ENCODE data around the gene ADH7. TPM values are rescaled to one million over a fixed set of nuclear protein-coding genes. Genes with fewer than 3 reads are reported as not detected.

ADH7 gene
- total RNA-seq, 2 experiments from 2014 or later = not detected

DNA sequence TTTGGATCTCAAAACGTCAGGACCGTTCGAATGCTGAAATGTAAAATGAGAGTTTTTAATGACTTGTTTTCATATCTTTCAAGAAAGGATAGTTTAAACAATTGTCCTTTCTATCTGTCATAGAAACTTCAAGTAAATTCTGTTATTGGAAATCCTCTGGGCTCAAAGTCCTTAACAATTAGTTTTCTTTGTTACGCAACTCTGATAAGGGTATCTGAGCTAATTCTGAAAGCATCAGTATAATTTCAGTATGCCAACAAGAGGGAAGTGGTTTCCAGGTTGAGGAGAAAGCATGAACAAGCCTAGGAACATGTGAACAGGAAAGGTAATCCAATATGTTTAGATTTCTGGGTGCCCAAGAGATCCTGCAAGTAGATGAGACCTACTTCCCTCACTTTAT is 22.0 kb downstream of the ADH7 start:
- intact Hi-C loops (cut with micrococcal nuclease) = no loop called here
- H3K4me3 Mint-ChIP-seq = no peak overlapping the region
- no peak for DNase-seq
- H3K36me3 Mint-ChIP-seq = no peaks in the 10 kb centered on the region
- H3K27me3 Mint-ChIP-seq = no peaks in the 10 kb centered on the region
- CTCF ChIA-PET = no interaction called here
- H3K9me3 Mint-ChIP-seq = no peaks in the 10 kb centered on the region
- POLR2A ChIA-PET = no interaction called here
- H3K27ac Mint-ChIP-seq = no peak overlapping the region
- H3K4me1 Mint-ChIP-seq (ENCODE audit: low read depth) = no peaks in the 10 kb centered on the region

DNA sequence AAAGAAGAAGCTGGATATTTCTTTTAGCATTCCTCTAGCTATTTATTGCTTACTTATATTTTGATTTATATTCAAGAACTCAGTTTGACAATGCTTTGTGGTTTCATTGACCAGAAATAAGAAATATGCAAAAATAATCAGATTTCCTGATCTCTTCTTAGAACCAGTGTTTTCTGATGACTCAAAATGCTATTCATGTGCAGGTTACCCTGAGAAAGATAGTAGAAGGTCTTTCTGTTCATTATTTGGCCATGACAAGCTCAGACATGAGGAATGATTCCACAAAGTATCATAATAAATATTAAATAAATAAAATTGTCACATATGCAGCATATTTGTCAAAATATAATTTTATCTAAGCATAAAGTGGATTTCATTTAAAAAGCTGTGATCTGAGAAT is 24.1 kb downstream of the ADH7 start:
- H3K4me3 Mint-ChIP-seq = no peak overlapping the region
- H3K4me1 Mint-ChIP-seq (ENCODE audit: low read depth) = no peaks in the 10 kb centered on the region
- H3K9me3 Mint-ChIP-seq = no peaks in the 10 kb centered on the region
- POLR2A ChIA-PET = interaction anchor here (0.8 kb wide), 1 partner anchor 52 kb away, joined by 3 read pairs; no protein-coding TSS in a partner anchor
- H3K27ac Mint-ChIP-seq = no peak overlapping the region
- CTCF ChIA-PET = interaction anchor here (0.6 to 1.8 kb wide), 4 partner anchors 51 to 397 kb away, joined by 3 to 7 read pairs (median 4); no protein-coding TSS in a partner anchor
- H3K36me3 Mint-ChIP-seq = no peaks in the 10 kb centered on the region
- H3K27me3 Mint-ChIP-seq = no peaks in the 10 kb centered on the region
- DNase-seq = no peak
- intact Hi-C loops (cut with micrococcal nuclease) = no loop called here

GRCh38 chr4:99410075-99410474 is 25.1 kb downstream of the ADH7 start:
- H3K36me3 Mint-ChIP-seq = no peaks in the 10 kb centered on the region
- peaks cover 2% of the 10 kb centered on the region for H3K27me3 Mint-ChIP-seq
- peaks cover 3% of the 10 kb centered on the region for H3K4me1 Mint-ChIP-seq (ENCODE audit: low read depth)
- no peak overlapping the region for H3K4me3 Mint-ChIP-seq
- CTCF ChIA-PET = interaction anchor here (0.6 to 1.8 kb wide), 3 partner anchors 53 to 415 kb away, joined by 3 to 10 read pairs (median 7); partner anchors contain the start of gene METAP1
- H3K27ac Mint-ChIP-seq = no peak overlapping the region
- H3K9me3 Mint-ChIP-seq = no peaks in the 10 kb centered on the region
- no peak for DNase-seq
- intact Hi-C loops (cut with micrococcal nuclease) = no loop called here
- POLR2A ChIA-PET = interaction anchor here (0.9 kb wide), 1 partner anchor 19 kb away, joined by 3 read pairs; no protein-coding TSS in a partner anchor

DNA sequence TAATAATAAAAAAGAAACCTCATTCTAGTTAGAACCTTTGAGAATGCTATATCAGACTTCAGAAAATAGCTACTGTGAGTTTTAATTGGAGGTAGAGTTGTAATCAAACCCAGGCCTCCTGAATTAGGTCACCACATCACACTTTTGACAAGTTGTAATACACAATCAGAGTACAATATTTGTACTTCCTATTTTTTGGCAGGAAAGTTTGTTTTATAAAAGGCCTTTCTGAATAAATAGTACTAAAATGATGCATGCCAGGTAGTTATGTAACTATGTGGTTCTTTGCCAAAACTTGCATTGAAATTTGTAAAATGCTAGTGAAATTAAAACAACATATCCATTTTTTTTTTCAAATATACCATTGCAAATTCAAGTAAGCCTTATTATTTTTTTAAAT is 26.8 kb downstream of the ADH7 start:
- Mint-ChIP-seq H3K4me1 (ENCODE audit: low read depth) (peaks cover 18% of the 10 kb centered on the region), H3K27ac (no peak overlapping the region), H3K36me3 (no peaks in the 10 kb centered on the region), H3K27me3 (peaks cover 2% of the 10 kb centered on the region), H3K4me3 (no peak overlapping the region), H3K9me3 (no peaks in the 10 kb centered on the region)
- ChIA-PET CTCF (no interaction called here), POLR2A (no interaction called here)
- DNase-seq = no peak
- intact Hi-C loops (cut with micrococcal nuclease) = loop anchor here (5.0 to 10.0 kb wide), 3 partner anchors 474 to 1256 kb away; partner anchors contain the start of gene DNAJB14

DNA sequence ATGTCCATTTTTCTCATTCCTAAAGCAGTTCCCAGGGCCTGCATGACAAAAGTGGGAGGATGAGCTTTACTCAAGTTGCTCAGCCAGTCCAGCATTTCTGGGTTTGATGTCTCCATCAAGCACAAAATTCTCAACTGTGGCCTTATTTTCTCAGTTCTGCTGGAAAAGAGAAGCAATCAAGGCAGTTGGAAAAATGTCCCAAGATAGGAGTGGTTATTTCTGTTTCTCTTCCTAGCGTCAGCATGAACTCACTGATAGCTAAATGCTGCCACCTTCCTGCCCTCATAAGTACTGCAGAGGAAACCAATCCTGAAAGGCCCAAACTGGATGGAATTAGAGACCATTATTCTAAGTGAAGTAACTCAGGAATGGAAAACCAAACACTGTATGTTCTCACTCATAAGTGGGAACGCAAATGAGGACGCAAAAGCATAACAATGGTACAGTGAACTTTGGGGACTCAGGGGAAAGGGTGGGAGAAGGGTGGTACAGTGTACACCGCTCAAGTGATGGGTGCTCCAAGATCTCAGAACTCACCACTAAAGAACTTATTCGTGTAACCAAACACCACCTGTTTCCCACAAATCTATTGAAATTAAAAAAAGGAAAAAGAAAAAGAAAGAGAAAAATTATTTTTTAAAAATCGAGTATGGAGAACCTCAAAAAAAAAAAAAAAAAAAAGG is 29.6 kb downstream of the ADH7 start:
- ChIA-PET POLR2A (no interaction called here), CTCF (interaction anchor here (0.6 to 3.0 kb wide), 21 partner anchors 9 to 1658 kb away, joined by 3 to 21 read pairs (median 4); partner anchors contain the start of gene METAP1)
- Mint-ChIP-seq H3K4me1 (ENCODE audit: low read depth) (peaks cover 18% of the 10 kb centered on the region), H3K36me3 (no peaks in the 10 kb centered on the region), H3K27me3 (peaks cover 2% of the 10 kb centered on the region), H3K4me3 (no peak overlapping the region), H3K27ac (no peak overlapping the region), H3K9me3 (no peaks in the 10 kb centered on the region)
- intact Hi-C loops (cut with micrococcal nuclease) = loop anchor here (1.0 to 10.0 kb wide), 7 partner anchors 58 to 1253 kb away; partner anchors contain the start of genes DNAJB14 and METAP1
- DNase-seq = peak; percentile 66

- ChIA-PET POLR2A (interaction anchor here (0.6 to 1.3 kb wide), 2 partner anchors 103 to 409 kb away, joined by 3 read pairs; partner anchors contain the start of gene METAP1), CTCF (interaction anchor here (0.7 to 3.0 kb wide), 14 partner anchors 10 to 1107 kb away, joined by 3 to 21 read pairs (median 4); partner anchors contain the start of gene METAP1)
- Mint-ChIP-seq H3K4me1 (ENCODE audit: low read depth) (peaks cover 18% of the 10 kb centered on the region), H3K27me3 (peaks cover 2% of the 10 kb centered on the region), H3K36me3 (no peaks in the 10 kb centered on the region), H3K4me3 (no peak overlapping the region), H3K27ac (no peak overlapping the region), H3K9me3 (no peaks in the 10 kb centered on the region)
- DNase-seq = no peak
- intact Hi-C loops (cut with micrococcal nuclease) = loop anchor here (1.0 to 10.0 kb wide), 7 partner anchors 59 to 1252 kb away; partner anchors contain the start of genes DNAJB14 and METAP1
These were observed 30.4 kb downstream of the ADH7 start for GRCh38 chr4:99404595-99405287.

GRCh38 chr4:99403380-99404184 is 31.6 kb downstream of the ADH7 start:
- no peaks in the 10 kb centered on the region for H3K36me3 Mint-ChIP-seq
- DNase-seq = no peak
- ChIA-PET POLR2A (interaction anchor here (1.3 kb wide), 1 partner anchor 104 kb away, joined by 3 read pairs; no protein-coding TSS in a partner anchor), CTCF (interaction anchor here (1.0 to 3.0 kb wide), 4 partner anchors 291 to 408 kb away, joined by 3 to 21 read pairs (median 3); partner anchors contain the start of gene METAP1)
- peaks cover 18% of the 10 kb centered on the region for H3K4me1 Mint-ChIP-seq (ENCODE audit: low read depth)
- intact Hi-C loops (cut with micrococcal nuclease) = loop anchor here (10.0 kb wide), 2 partner anchors 469 to 541 kb away; partner anchors contain the start of gene DNAJB14
- H3K27me3 Mint-ChIP-seq = peaks cover 2% of the 10 kb centered on the region
- no peaks in the 10 kb centered on the region for H3K9me3 Mint-ChIP-seq
- no peak overlapping the region for H3K27ac Mint-ChIP-seq
- H3K4me3 Mint-ChIP-seq = no peak overlapping the region

- Mint-ChIP-seq H3K27ac (no peak overlapping the region), H3K27me3 (peaks cover 2% of the 10 kb centered on the region), H3K9me3 (peaks cover 3% of the 10 kb centered on the region), H3K36me3 (no peaks in the 10 kb centered on the region), H3K4me3 (no peak overlapping the region), H3K4me1 (ENCODE audit: low read depth) (peaks cover 18% of the 10 kb centered on the region)
- ChIA-PET CTCF (interaction anchor here (0.7 to 3.0 kb wide), 3 partner anchors 14 to 408 kb away, joined by 3 to 21 read pairs (median 3); partner anchors contain the start of gene METAP1), POLR2A (no interaction called here)
- DNase-seq = no peak
- intact Hi-C loops (cut with micrococcal nuclease) = loop anchor here (10.0 kb wide), 2 partner anchors 468 to 542 kb away; partner anchors contain the start of gene DNAJB14
These were observed 32.4 kb downstream of the ADH7 start for GRCh38 chr4:99402765-99403164.

- peaks cover 2% of the 10 kb centered on the region for H3K27me3 Mint-ChIP-seq
- ChIA-PET CTCF (no interaction called here), POLR2A (no interaction called here)
These were observed 34.3 kb downstream of the ADH7 start for GRCh38 chr4:99400831-99401230.

GRCh38 chr4:99399017-99399416 is 36.1 kb downstream of the ADH7 start:
- H3K27ac Mint-ChIP-seq = no peak overlapping the region
- H3K36me3 Mint-ChIP-seq = no peaks in the 10 kb centered on the region
- H3K4me1 Mint-ChIP-seq (ENCODE audit: low read depth) = peaks cover 5% of the 10 kb centered on the region
- ChIA-PET POLR2A (no interaction called here), CTCF (no interaction called here)
- no peaks in the 10 kb centered on the region for H3K27me3 Mint-ChIP-seq
- no peak for DNase-seq
- intact Hi-C loops (cut with micrococcal nuclease) = no loop called here
- H3K4me3 Mint-ChIP-seq = no peak overlapping the region
- H3K9me3 Mint-ChIP-seq = peaks cover 3% of the 10 kb centered on the region

More at GRCh38 chr4:99400831-99401230, 34.3 kb downstream of the ADH7 start:
- no peak overlapping the region for H3K4me3 Mint-ChIP-seq
- H3K4me1 Mint-ChIP-seq (ENCODE audit: low read depth) = peaks cover 18% of the 10 kb centered on the region
- H3K9me3 Mint-ChIP-seq = peaks cover 3% of the 10 kb centered on the region
- no peak overlapping the region for H3K27ac Mint-ChIP-seq
- DNase-seq = no peak
- no peaks in the 10 kb centered on the region for H3K36me3 Mint-ChIP-seq
- intact Hi-C loops (cut with micrococcal nuclease) = loop anchor here (10.0 kb wide), 2 partner anchors 466 to 544 kb away; partner anchors contain the start of gene DNAJB14

DNA sequence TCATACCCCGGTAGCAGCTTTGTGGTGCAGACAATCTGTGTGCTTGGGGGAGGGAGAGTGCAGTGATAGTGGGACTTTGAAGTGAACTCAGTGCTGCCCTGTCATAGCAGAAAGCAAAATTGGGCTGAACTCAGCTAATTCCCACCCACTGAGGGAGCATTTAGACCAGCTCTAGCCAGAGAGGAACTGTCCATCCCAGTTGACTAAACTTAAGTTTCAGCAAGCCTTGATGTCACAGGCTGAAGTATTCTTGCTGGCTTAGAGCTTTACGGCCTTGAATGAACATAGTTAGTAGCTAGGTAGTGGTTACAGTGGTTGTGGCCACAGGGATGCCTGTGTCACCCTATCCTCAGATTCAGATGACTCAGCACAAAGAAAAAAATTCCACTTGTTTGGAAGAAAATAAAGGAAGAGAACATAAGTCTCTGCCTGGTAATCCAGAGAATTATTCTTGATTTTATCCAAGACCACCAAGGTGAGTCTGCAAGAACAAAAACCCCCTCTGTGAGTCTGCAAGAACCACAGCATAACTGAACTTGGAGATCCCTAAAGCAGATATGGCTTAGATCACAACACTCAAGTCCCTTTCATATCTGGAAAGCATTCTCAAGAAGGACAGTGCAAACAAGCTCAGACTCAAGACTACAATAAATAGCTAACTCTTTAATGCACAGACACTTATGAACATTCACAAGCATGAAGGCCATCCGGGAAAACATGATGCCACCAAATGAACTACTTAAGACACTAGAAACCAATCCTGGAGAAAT is 39.4 kb downstream of the ADH7 start:
- peaks cover 3% of the 10 kb centered on the region for H3K9me3 Mint-ChIP-seq
- no peak for DNase-seq
- no peak overlapping the region for H3K4me3 Mint-ChIP-seq
- POLR2A ChIA-PET = no interaction called here
- no peaks in the 10 kb centered on the region for H3K36me3 Mint-ChIP-seq
- CTCF ChIA-PET = interaction anchor here (1.0 kb wide), 1 partner anchor 10 kb away, joined by 7 read pairs; no protein-coding TSS in a partner anchor
- H3K27me3 Mint-ChIP-seq = no peaks in the 10 kb centered on the region
- no peak overlapping the region for H3K27ac Mint-ChIP-seq
- no peaks in the 10 kb centered on the region for H3K4me1 Mint-ChIP-seq (ENCODE audit: low read depth)
- intact Hi-C loops (cut with micrococcal nuclease) = no loop called here

Data from activated CD4-positive, alpha-beta memory T cell treated with anti-CD3 and anti-CD28 coated beads for 36 hours (primary cell).